ENCODE measurements around the gene MARCHF5.

- no peak for TF ChIP-seq CTCF (IDR thresholded peaks at IDR 0.05)
- TF ChIP-seq EZH2 (IDR thresholded peaks at IDR 0.05; ENCODE audit: borderline replicate concordance, insufficient read depth, low read depth, low read length, poor library complexity, severe bottlenecking) = no peak
Measured at GRCh38 chr10:92304061-92304460, 13.1 kb downstream of the MARCHF5 start.
